Measurements from ENCODE around the gene CFHR3.
"Not testable (repeated sequence)": the region's sequence is repeated elsewhere in the genome, so short reads cannot be mapped to it uniquely, and the experiment has no call there.

CFHR3 gene

DNA sequence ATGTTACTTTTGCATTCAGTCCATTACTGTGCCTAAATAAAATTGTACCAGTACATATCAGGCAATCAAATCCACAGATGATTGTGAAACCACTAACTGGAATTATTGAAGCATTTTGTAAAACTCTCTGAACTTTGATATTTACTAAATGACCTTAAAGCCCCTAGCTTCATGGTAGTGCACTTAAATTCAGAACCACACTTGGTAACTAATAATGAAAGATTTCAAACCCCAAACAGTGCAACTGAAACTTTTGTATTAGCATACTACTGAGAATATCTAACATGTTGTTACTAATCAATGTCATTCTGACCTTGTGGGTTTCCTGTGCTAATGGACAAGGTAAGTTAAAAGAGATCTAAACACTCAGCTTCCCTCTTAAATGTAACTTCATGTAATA is at the start of gene CFHR3:
Gene CFHR3 (plus strand): TSS at position 238 of the 400 bp plus-strand sequence. CDS start 47 bp downstream, at position 285.
- no peak for DNase-seq

DNA sequence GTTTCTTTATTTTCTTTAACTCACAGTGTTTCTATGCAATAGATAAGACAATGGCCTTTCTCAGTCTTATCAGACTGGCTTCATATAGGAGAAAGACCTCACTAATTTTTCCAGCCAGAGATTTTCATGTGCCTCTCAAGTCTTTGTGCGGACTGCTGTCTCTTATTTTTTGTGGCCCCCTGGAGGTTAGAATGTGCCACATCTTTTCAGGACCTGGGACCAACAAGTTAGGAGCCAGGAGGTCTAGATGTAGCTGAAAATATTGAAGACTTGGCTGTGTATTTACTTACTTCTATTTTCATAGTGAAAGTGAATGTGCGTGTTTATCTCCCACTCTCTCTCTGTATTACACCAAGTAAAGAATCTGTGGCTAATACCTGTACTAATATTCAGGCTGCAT is 42.1 kb upstream of the CFHR3 start:
- no peak for DNase-seq

DNA sequence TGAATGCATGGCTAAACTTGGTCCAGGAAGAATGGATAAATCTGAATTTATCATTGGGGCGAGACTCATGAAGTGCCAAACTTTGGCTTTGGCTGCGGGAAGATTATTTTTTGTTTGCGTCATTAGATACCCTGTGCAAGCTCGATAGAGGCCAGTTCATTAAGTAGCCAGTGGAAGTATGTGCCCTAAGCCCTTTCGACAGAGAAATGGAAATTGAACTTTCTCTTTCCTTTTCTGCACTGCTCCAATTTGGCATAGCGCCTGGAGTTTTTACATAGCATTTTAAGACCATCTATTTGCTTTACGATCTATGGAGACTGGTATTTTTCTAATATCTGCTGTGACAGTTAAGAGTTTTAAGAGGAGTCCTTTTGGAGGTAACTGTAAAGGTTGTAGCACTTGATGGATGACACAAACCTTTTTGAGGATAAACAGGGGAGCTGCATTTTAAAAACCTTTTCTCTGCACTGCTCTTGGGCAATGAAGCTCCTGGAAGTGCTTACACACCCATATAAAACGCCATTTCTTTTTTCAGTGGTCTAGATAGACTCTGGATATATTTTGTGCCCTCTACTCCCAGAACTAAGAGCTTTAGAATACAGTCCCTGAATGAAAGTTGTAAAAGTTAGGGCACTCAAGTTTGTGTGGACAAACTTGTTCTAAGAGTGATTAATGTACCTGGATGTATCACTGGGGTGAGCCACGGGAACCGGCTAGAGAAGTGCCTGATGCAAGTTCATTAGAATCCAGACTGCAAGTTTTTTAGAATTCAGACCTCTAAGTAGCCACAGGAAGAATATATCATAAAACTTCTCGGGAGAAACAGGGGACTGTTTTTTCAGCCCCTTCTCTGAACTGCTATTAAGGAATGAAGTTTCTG is 41.3 kb upstream of the CFHR3 start:
- no peak for DNase-seq

DNA sequence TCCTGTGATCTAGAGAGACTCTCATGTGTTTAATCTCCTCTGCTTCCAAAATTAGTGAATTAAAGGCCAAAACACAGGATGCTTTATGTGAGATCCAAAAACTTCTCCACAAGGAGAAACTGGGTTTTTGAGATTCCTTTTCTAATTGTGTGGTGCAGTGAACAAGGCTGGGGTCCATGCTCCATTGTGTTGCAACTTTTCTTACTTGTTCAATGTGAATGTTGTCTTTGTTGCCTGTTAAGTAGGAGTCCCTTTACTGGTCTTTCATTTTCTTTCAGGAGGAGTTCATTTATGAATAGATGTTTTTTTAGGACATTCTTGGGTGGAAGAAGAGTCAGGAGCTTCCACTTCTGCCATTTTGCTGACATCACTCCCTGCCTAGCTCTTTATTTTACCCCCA is 40.6 kb upstream of the CFHR3 start:
- DNase-seq: no peak

DNA sequence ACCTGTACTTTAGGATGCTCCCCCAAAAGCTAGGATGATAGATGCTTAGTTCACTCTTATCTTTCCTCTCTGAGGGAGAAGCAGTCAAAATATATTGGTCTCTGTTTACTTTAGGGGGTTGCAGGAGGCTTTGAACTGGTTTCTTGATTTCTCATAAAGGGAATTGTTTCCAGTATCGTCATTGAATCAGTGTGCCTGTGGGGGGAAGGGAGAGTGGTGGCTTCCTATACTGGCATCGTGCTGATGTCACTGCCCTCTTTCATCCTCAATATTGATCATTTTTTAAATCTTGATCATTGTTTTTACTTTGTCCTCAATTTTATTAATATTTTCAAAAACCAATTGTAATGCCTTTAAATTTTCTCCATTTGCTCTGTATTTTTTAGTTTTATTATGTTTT is 40.2 kb upstream of the CFHR3 start:
- DNase-seq: no peak

DNA sequence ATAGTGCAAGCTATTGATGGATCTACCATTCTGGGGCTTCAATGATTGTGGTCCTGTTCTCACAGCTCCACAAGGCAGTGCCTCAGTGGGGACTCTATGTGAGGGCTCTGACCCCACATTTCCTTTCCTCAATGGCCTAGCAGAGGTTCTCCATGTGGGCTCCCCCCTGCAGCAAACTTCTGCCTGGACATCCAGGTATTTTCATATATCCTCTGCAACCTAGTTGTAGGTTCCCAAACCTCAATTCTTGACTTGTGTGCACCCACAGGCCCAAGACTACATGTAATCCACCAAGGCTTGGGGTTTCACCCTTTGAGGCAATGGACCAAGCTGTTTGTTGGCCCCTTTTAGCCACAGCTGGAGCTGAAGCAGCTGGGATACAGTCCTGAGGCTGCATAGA is 35.9 kb upstream of the CFHR3 start:
- DNase-seq: no peak

DNA sequence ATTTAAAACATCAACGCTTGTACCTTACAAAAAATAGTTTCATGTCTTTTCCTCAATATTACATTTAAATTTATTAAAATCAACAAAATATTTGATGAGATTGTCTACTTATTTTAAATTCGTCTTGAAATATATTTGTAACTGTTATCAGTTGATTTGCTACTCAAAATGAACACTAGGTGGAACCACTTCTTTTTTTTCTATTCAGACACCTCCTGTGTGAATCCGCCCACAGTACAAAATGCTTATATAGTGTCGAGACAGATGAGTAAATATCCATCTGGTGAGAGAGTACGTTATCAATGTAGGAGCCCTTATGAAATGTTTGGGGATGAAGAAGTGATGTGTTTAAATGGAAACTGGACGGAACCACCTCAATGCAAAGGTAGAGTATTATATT is 31.4 kb upstream of the CFHR3 start:
- DNase-seq: peak; percentile 38 to 67

DNA sequence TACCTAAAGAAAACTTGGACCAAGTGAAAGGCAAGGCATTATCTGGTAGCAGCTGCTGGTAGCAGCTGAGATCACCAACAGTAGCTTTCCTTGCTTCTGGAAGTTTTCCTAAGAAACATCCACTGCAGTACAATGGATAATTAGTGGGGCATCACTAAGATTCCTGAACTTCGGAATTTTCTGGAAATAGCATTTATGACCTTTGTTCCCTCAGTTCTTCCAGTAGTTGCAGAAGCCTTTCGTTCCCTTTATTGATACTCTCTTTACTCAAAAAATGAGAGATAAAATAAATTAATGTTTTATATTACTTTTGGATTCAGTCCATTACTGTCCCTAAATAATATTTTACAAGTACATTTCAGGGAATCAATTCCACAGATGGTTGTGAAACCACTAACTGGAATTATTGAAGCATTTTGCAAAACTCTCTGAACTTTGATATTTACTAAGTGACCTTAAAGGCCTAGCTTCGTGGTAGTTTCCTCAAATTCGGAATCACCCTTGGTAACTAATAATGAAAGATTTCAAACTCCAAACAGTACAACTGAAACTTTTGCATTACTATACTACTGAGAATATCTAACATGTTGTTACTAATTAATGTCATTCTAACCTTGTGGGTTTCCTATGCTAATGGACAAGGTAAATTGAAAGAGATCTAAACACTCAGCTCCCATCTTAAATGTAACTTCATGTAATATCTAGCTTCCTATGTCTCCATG is 9.5 kb upstream of the CFHR3 start:
- not testable (repeated sequence) for DNase-seq

DNA sequence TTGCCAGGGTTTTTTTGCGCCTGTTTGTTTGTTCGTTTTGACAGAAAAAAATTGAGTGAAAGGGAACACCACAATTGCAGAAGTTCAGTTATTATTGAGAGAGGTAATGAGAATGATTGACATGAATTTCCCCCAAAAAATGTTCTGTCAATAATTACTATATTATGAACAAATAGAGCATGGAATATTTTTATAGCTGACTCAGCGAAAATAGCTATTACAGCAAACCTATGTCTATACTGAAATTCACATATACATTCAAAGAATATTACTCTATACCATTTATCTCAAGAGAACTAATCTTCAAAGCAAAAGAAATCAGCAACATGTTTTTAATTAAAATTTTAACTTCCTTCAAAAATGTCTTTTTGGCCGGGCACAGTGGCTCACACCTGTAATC is 4.8 kb upstream of the CFHR3 start:
- DNase-seq: not testable (repeated sequence)

DNA sequence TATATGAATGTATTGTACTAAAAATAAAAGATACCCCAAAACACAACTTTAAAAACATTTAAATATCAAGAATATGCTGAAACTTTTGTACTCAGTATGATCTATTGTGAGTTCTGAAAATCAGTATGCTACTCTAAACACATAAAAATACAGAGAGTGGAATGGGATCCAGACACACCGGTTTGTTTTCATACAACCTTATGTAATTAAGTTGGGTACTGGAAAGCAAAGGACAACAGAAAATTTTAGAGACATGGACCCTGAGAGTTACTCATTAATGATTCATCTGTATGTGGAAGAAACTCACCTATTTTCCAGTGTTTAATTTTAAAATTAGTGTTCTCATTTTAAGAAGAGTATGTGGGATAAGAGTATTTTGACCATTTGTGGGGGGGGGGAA is 927 bp upstream of the CFHR3 start:
- no peak for DNase-seq

DNA sequence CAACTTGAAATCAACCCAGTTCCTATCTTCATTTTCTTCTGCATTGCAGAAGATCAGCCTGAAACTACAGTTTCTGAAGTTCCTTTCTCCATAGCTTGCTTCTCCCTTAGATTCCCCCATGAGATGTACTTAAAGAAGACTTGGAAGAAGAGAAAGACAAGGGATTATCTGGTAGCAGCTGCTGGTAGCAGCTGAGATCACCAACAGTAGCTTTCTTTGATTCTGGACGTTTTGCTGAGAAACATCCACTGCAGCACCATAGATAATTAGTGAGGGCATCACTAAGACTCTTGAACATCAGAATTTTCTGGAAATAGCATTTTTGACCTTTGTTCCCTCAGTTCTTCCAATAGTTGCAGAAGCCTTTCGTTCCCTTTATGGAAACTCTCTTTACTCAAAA is 465 bp upstream of the CFHR3 start:
- no peak for DNase-seq

DNA sequence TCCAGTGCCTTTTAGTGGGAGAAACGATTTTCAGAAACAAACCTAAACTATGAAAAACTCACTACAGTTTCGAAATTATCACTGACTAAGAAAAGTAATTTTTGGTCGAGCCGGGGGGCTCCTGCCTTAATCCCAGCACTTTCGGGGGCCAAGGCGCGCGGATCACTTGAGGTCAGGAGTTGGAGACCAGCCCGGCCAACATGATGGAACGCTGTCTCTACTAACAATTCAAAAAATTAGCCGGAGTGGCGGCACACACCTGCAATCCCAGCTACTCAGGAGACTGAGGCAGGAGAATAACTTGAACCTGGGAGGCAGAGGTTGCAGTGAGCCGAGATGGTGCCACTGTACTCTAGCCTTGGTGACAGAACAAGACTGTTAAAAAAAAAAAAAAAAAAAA is 3.0 kb downstream of the CFHR3 start:
- no peak for DNase-seq

DNA sequence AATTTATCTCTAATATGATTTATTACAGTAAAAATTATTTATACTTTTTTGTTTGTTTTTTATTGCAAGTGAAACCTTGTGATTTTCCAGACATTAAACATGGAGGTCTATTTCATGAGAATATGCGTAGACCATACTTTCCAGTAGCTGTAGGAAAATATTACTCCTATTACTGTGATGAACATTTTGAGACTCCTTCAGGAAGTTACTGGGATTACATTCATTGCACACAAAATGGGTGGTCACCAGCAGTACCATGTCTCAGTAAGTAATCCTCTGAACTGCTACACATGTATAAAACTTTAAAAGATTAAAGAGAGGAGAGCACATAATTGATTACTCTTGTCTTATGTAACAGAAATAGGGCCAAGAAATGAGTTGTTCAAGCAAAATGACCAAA is 4.5 kb downstream of the CFHR3 start:
- DNase-seq: no peak

DNA sequence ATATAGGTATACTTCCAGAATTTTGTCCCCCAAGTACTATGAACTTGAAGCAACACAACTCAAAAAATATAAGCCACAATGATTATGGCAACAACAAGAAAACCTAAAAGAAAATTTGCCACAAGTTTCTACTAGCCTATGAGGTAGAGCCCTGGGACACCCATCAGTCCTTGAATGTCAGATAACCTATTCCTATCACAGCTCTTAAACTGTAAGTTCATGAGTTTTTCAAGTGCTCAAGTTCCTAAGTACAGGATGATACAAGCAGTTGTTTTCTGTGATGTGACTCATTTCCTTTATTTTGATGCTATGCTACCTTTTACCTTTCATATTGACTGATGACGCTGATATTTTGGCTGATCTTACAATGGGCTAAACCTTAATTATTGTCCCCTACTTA is 16.6 kb downstream of the CFHR3 start:
- not testable (repeated sequence) for DNase-seq

DNA sequence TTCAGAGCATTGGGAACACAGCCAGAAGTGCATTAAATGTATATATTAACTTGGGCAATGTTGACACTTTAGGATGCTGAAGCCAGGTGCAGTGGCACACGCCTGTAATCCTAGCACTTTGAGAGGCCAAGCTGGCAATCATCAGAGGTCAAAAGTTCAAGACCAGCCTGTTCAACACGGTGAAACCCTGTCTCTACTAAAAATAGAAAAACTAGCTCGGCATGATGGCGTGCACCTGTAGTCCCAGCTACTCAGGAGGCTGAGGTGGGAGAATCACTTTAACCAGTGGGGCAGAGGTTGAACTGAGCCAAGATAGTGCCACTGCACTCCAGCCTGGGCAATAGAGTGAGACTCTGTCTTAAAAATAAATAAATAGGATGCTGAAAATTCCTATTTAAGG is 19.5 kb downstream of the CFHR3 start:
- DNase-seq: peak in 1 of 2 experiments; percentile 2

DNA sequence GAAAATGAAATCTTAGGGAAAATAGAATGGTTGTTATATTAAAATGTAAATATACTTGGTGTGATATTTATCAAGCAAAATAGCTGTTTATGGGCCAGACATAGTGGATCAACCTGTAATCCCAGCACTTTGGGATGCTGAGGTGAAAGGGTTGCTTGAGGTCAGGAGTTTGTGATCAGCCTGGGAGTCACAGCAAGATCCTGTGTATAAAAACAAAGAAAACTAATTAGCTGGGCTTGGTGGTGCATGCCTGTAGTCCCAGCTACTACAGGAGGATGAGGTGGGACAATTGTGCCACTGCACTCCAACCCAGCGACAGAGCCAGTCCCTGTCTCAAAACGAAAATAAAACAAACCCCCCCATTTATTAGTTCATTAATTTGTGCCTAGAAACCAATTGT is 23.3 kb downstream of the CFHR3 start:
- no peak for DNase-seq

DNA sequence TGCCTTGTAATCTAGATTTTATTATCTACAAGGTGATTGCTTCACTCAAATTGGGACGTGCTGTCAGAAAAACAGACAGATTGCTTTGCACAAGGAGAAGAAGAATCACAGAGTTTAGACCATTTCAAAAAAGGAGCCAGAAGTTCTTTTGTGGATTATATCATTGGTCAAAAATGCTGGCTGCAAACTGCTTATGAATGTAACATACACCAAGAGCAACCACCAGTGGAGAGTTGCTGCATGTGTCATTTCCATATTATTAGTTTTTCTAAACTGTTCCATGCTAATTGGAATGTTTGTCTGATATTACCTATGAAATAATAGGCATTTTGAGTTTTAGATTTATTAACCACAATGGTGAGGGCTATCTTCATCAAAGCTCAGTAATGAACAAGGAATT is 27.3 kb downstream of the CFHR3 start:
- DNase-seq: not testable (repeated sequence)

DNA sequence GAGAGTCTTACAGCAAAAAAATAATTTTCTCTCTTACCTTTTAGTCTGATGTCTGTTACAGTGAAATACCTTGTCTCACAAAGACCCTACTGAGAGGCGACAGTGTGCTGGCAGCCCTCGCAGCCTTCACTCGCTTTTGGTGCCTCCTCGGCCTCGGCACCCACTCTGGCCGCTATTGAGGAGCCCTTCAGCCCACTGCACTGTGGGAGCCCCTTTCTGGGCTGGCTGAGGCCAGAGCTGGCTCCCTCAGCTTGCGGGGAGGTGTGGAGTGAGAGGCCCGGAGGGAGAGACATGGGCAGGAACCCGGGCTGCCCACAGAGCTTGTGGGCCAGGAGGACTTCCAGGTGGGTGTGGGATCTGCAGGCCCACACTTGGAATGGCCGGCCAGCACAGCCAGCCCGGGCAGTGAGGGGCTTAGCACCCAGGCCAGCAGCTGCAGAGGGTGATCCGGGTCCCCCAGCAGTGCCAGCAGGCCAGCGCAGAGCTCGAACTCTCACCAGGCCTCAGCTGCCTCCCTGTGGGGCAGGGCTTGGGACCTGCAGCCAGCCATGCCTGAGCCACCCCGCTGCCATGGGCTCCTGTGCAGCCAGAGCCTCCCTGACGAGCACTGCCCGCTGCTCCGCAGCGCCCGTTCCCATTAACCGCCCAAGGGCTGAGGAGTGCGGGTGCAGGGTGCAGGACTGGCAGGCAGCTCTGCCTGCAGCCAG is 34.0 kb downstream of the CFHR3 start:
- DNase-seq: no peak

DNA sequence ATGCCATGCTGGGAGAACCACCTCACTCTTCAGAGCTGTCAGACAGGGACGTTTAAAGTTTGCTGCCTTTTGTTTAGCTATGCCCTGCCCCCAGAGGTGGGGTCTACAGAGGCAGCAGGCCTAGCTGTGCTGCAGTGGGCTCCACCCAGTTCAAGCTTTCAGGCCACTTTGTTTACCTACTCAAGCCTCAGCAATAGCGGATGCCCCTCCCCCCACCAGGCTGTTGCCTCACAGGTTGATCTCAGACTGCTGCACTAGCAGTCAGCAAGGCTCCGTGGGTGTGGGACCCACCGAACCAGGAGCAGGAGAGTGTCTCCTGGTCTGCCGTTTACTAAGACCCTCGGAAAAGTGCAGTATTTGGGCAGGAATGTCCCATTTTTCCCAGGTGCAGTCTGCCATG is 42.8 kb downstream of the CFHR3 start:
- DNase-seq: not testable (repeated sequence)

DNA sequence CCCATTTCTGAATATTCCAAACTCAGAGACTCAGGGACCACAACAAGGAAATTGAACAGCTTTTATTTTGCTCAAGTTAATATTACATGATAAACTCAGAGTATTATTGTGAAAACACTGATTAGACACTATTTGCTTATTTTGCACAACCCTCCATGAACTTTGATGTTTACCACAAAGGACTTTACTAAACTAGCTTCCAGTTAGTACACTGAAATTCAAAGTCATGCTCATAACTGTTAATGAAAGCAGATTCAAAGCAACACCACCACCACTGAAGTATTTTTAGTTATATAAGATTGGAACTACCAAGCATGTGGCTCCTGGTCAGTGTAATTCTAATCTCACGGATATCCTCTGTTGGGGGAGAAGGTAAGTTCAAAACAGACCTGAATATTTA is 44.9 kb downstream of the CFHR3 start, which contains the start of gene CFHR1:
Gene CFHR1 (plus strand): TSS at position 201 of the 400 bp plus-strand sequence. CDS start 114 bp downstream, at position 315.
- DNase-seq: not testable (repeated sequence)

DNA sequence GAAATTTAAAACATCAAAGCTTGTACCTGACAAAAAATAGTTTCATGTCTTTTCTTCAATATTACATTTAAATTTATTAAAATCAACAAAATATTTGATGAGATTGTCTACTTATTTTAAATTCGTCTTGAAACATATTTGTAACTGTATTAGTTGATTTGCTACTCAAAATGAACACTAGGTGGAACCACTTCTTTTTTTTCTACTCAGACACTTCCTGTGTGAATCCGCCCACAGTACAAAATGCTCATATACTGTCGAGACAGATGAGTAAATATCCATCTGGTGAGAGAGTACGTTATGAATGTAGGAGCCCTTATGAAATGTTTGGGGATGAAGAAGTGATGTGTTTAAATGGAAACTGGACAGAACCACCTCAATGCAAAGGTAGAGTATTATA is 53.2 kb downstream of the CFHR3 start:
- DNase-seq: peak in 1 of 2 experiments; percentile 44

All from NCI-H524 (cell line).